H1 (cell line): ENCODE data around the gene MBP. TPM values are rescaled to one million over a fixed set of nuclear protein-coding genes. Genes with fewer than 3 reads are reported as not detected.

Experiments used
- BCL11A ChIP-seq, 2 experiments: IDR thresholded peaks; one replicate each; pipeline ENCODE4 v1.6.1; 2011; ENCODE audit warnings: low read depth in 2 of 2, low read length in 2 of 2, mild to moderate bottlenecking in 2 of 2
- BRCA1 ChIP-seq: IDR thresholded peaks from 2 replicates; pipeline ENCODE4 v1.6.1; 2012; ENCODE audit warnings: low read depth, low read length, improper control_type of control experiment
- CHD7 ChIP-seq: fragments of 300-600 bp; sonication (generic); IDR thresholded peaks from 2 replicates; pipeline ENCODE4 v1.7.1; 2012; ENCODE audit warnings: low read length, moderate library complexity, mild to moderate bottlenecking, inconsistent platforms; ENCODE audit not compliant: insufficient replicate concordance
- MAX ChIP-seq: IDR thresholded peaks from 2 replicates; pipeline ENCODE4 v1.6.1; 2012; ENCODE audit warnings: inconsistent platforms
- polyA plus RNA-seq, 7 experiments: library from polyadenylated mRNA; depleted of rRNA in 3 of 7; stranded (reverse) in 5 of 7; unstranded in 2 of 7; fragments of >200 nt in 5 of 7; fragments of 200-250 nt in 2 of 7; gene quantifications; 1 replicate in 5 of 7; 2 replicates in 1 of 7; 4 replicates in 1 of 7; pipeline versions ENCODE4 v1.2.1 to v1.2.3, GENCODE V29; 2011 to 2013; ENCODE audit warnings: missing spikeins in 2 of 7, mixed read lengths in 2 of 7
- total RNA-seq: library from RNA; stranded (reverse); fragmentation: NEBNext Ultra II Directional; extraction: Animal tissue kit (Norgen Biotek cat#: 25700); gene quantifications from 2 replicates; pipeline ENCODE4 v1.2.1, GENCODE V29; 2021

The MBP gene
- total and polyA plus RNA-seq, 2 of the 8 experiments (the other 6 are each of a cell fraction or from before 2014, with no cell fraction given) = 7.7 to 19.2 TPM

- TF ChIP-seq CHD7 (no peak), BCL11A (IDR thresholded peaks at IDR 0.05; ENCODE audit: low read depth in 2 of 2, low read length in 2 of 2) (no peak), MAX (no peak), BRCA1 (no peak)
- TF ChIP-seq, all 59 proteins: peak for 0
Measured at GRCh38 chr18:77162580-77162979, 30.0 kb upstream of the MBP start (continued).
